WTC11 (cell line): ENCODE measurements around the gene SCUBE1. TPM values are rescaled to one million over a fixed set of nuclear protein-coding genes. Genes with fewer than 3 reads are reported as not detected.

Source experiments
- ATAC-seq: fragments of 200-7000 bp; cut with Tn5 transposase; 2 replicates; pipeline ENCODE4 v1.10.0; 2021; ENCODE audit warnings: mild to moderate bottlenecking, moderate library complexity
- CTCF ChIA-PET: fragments of 300-600 bp; sonication (Branson Sonifier 250); formaldehyde crosslinking; loops from one replicate; lab custom pipeline; 2021; ENCODE audit warnings: antibody characterized with exemption; lab: Charles Lee
- POLR2A ChIA-PET: fragments of 350-600 bp; sonication (Branson Sonifier 250); formaldehyde crosslinking; loops from one replicate; lab custom pipeline; 2021; ENCODE audit warnings: antibody characterized with exemption; lab: Charles Lee
- DNase-seq: peaks from one replicate; pipeline ENCODE4 v3.0.0; 2021; ENCODE audit warnings: low spot score
- H3K27ac Mint-ChIP-seq: 2 replicates; pipeline ENCODE4 v1.8.0; 2021; ENCODE audit warnings: mixed read lengths
- H3K27me3 Mint-ChIP-seq: 2 replicates; pipeline ENCODE4 v1.8.0; 2021; ENCODE audit warnings: low read depth, mild to moderate bottlenecking, moderate library complexity, mixed read lengths
- H3K36me3 Mint-ChIP-seq: 2 replicates; pipeline ENCODE4 v1.8.0; 2021; ENCODE audit warnings: mixed read lengths
- H3K4me1 Mint-ChIP-seq: 2 replicates; pipeline ENCODE4 v1.8.0; 2022; ENCODE audit warnings: mixed read lengths
- H3K4me3 Mint-ChIP-seq: 2 replicates; pipeline ENCODE4 v1.8.0; 2021; ENCODE audit warnings: mild to moderate bottlenecking, moderate library complexity, mixed read lengths
- H3K9me3 Mint-ChIP-seq: 2 replicates; pipeline ENCODE4 v1.8.0; 2021; ENCODE audit warnings: mixed read lengths
- CBFB ChIP-seq: sonication (generic); formaldehyde crosslinking; IDR thresholded peaks from 2 replicates; pipeline ENCODE4 v1.8.1; 2022; ENCODE audit warnings: mild to moderate bottlenecking, low read depth, missing genetic modification reagents
- CREB1 ChIP-seq: sonication (generic); formaldehyde crosslinking; IDR thresholded peaks from 2 replicates; pipeline ENCODE4 v1.8.0; 2023; ENCODE audit warnings: mild to moderate bottlenecking, missing genetic modification reagents
- CTCF ChIP-seq: fragments of 200-600 bp; IDR thresholded peaks from 2 replicates; pipeline ENCODE4 v1.8.0; 2022; ENCODE audit warnings: antibody characterized with exemption
- ESRRA ChIP-seq: sonication (generic); formaldehyde crosslinking; IDR thresholded peaks from 2 replicates; pipeline ENCODE4 v1.8.1; 2022; ENCODE audit warnings: mild to moderate bottlenecking, missing genetic modification reagents, borderline replicate concordance
- FOXK1 ChIP-seq: sonication (generic); formaldehyde crosslinking; IDR thresholded peaks from 2 replicates; pipeline ENCODE4 v1.8.0; 2022; ENCODE audit warnings: mild to moderate bottlenecking, moderate library complexity, missing genetic modification reagents
- IRF1 ChIP-seq: sonication (generic); formaldehyde crosslinking; IDR thresholded peaks from 2 replicates; pipeline ENCODE4 v1.8.0; 2023; ENCODE audit warnings: missing genetic modification reagents
- IRF2 ChIP-seq: sonication (generic); formaldehyde crosslinking; IDR thresholded peaks from 2 replicates; pipeline ENCODE4 v1.8.0; 2022; ENCODE audit warnings: low read depth, missing genetic modification reagents, borderline replicate concordance
- JUN ChIP-seq: sonication (generic); formaldehyde crosslinking; IDR thresholded peaks from 2 replicates; pipeline ENCODE4 v1.8.0; 2023; ENCODE audit warnings: mild to moderate bottlenecking, missing genetic modification reagents
- MYBL2 ChIP-seq: sonication (generic); formaldehyde crosslinking; IDR thresholded peaks from 2 replicates; pipeline ENCODE4 v1.8.1; 2023; ENCODE audit warnings: mild to moderate bottlenecking, moderate library complexity, missing genetic modification reagents
- NR1H2 ChIP-seq: sonication (generic); formaldehyde crosslinking; IDR thresholded peaks from 2 replicates; pipeline ENCODE4 v1.9.0; 2021; ENCODE audit warnings: mild to moderate bottlenecking, moderate library complexity, missing genetic modification reagents
- NR3C1 ChIP-seq: sonication (generic); formaldehyde crosslinking; conservative IDR thresholded peaks from 2 replicates; pipeline ENCODE4 v1.8.1; 2023; ENCODE audit warnings: low read depth, mild to moderate bottlenecking, missing genetic modification reagents
- SOX15 ChIP-seq: fragments of 250-450 bp; sonication (Bioruptor Pico); IDR thresholded peaks from 2 replicates; pipeline ENCODE4 v1.9.0; 2021; ENCODE audit warnings: mild to moderate bottlenecking
- TCF7 ChIP-seq: sonication (generic); formaldehyde crosslinking; IDR thresholded peaks from 2 replicates; pipeline ENCODE4 v1.8.0; 2022; ENCODE audit warnings: mild to moderate bottlenecking, low read depth, missing genetic modification reagents, moderate library complexity
- TEAD1 ChIP-seq: sonication (generic); formaldehyde crosslinking; IDR thresholded peaks from 2 replicates; pipeline ENCODE4 v1.8.0; 2022; ENCODE audit warnings: mild to moderate bottlenecking, missing genetic modification reagents
- TEAD4 ChIP-seq: sonication (generic); formaldehyde crosslinking; IDR thresholded peaks from 2 replicates; pipeline ENCODE4 v1.8.0; 2022; ENCODE audit warnings: mild to moderate bottlenecking, missing genetic modification reagents
- USF1 ChIP-seq: sonication (generic); formaldehyde crosslinking; IDR thresholded peaks from 2 replicates; pipeline ENCODE4 v1.8.0; 2022; ENCODE audit warnings: mild to moderate bottlenecking, missing genetic modification reagents
- ZNF138 ChIP-seq: sonication (generic); formaldehyde crosslinking; conservative IDR thresholded peaks from 2 replicates; pipeline ENCODE4 v1.8.1; 2022; ENCODE audit warnings: mild to moderate bottlenecking, moderate library complexity, missing genetic modification reagents
- ZNF232 ChIP-seq: sonication (generic); formaldehyde crosslinking; IDR thresholded peaks from 2 replicates; pipeline ENCODE4 v1.8.0; 2022; ENCODE audit warnings: mild to moderate bottlenecking, missing genetic modification reagents
- ZNF263 ChIP-seq: sonication (generic); formaldehyde crosslinking; IDR thresholded peaks from 2 replicates; pipeline ENCODE4 v1.8.1; 2022; ENCODE audit warnings: low read depth, mild to moderate bottlenecking, moderate library complexity, missing genetic modification reagents
- total RNA-seq: library from RNA; stranded (reverse); gene quantifications from 3 replicates; pipeline ENCODE4 v1.2.3, GENCODE V29; 2021
- TF ChIP-seq, protein P1 (sequence below): sonication (generic); formaldehyde crosslinking; IDR thresholded peaks from 2 replicates; pipeline ENCODE4 v1.8.1; 2023; ENCODE audit warnings: mild to moderate bottlenecking, missing genetic modification reagents, borderline replicate concordance
- TF ChIP-seq, protein P2 (sequence below): sonication (generic); formaldehyde crosslinking; IDR thresholded peaks from 2 replicates; pipeline ENCODE4 v1.8.1; 2023; ENCODE audit warnings: mild to moderate bottlenecking, moderate library complexity, missing genetic modification reagents
- TF ChIP-seq, protein P3 (sequence below): sonication (generic); formaldehyde crosslinking; IDR thresholded peaks from 2 replicates; pipeline ENCODE4 v1.8.1; 2022; ENCODE audit warnings: missing genetic modification reagents, borderline replicate concordance

The SCUBE1 gene
- total RNA-seq, 1 experiment from 2014 or later, result 6.9 TPM

- H3K4me1 Mint-ChIP-seq, result peaks cover 24% of the 10 kb centered on the region
- ChIA-PET CTCF (interaction anchor here (0.6 to 15.6 kb wide), 47 partner anchors 9 to 723 kb away, joined by 3 to 486 read pairs (median 5); partner anchors contain the start of genes SCUBE1 and TTLL12), POLR2A (interaction anchor here (1.0 kb wide), 1 partner anchor 15 kb away, joined by 3 read pairs; no protein-coding TSS in a partner anchor)
- ATAC-seq (peak; percentile 80), DNase-seq (peak; percentile 76)
- TF ChIP-seq, protein P1, sequence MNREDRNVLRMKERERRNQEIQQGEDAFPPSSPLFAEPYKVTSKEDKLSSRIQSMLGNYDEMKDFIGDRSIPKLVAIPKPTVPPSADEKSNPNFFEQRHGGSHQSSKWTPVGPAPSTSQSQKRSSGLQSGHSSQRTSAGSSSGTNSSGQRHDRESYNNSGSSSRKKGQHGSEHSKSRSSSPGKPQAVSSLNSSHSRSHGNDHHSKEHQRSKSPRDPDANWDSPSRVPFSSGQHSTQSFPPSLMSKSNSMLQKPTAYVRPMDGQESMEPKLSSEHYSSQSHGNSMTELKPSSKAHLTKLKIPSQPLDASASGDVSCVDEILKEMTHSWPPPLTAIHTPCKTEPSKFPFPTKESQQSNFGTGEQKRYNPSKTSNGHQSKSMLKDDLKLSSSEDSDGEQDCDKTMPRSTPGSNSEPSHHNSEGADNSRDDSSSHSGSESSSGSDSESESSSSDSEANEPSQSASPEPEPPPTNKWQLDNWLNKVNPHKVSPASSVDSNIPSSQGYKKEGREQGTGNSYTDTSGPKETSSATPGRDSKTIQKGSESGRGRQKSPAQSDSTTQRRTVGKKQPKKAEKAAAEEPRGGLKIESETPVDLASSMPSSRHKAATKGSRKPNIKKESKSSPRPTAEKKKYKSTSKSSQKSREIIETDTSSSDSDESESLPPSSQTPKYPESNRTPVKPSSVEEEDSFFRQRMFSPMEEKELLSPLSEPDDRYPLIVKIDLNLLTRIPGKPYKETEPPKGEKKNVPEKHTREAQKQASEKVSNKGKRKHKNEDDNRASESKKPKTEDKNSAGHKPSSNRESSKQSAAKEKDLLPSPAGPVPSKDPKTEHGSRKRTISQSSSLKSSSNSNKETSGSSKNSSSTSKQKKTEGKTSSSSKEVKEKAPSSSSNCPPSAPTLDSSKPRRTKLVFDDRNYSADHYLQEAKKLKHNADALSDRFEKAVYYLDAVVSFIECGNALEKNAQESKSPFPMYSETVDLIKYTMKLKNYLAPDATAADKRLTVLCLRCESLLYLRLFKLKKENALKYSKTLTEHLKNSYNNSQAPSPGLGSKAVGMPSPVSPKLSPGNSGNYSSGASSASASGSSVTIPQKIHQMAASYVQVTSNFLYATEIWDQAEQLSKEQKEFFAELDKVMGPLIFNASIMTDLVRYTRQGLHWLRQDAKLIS (CRISPR knock-in tag), result no peak
- no peak for TF ChIP-seq TEAD1
- no peak for TF ChIP-seq ZNF138
- no peak for TF ChIP-seq JUN
- TF ChIP-seq NR3C1 (CRISPR knock-in tag), result no peak
- TF ChIP-seq, protein P2, sequence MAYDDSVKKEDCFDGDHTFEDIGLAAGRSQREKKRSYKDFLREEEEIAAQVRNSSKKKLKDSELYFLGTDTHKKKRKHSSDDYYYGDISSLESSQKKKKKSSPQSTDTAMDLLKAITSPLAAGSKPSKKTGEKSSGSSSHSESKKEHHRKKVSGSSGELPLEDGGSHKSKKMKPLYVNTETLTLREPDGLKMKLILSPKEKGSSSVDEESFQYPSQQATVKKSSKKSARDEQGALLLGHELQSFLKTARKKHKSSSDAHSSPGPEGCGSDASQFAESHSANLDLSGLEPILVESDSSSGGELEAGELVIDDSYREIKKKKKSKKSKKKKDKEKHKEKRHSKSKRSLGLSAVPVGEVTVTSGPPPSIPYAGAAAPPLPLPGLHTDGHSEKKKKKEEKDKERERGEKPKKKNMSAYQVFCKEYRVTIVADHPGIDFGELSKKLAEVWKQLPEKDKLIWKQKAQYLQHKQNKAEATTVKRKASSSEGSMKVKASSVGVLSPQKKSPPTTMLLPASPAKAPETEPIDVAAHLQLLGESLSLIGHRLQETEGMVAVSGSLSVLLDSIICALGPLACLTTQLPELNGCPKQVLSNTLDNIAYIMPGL, result no peak
- no peak for TF ChIP-seq FOXK1 (CRISPR knock-in tag)
- TF ChIP-seq ZNF232, result no peak
- no peaks in the 10 kb centered on the region for H3K27me3 Mint-ChIP-seq
- H3K4me3 Mint-ChIP-seq, result no peak overlapping the region
- no peaks in the 10 kb centered on the region for H3K36me3 Mint-ChIP-seq
- no peak overlapping the region for H3K27ac Mint-ChIP-seq
- no peaks in the 10 kb centered on the region for H3K9me3 Mint-ChIP-seq
Measured at GRCh38 chr22:43270314-43270908, 72.8 kb downstream of the SCUBE1 start.

DNA sequence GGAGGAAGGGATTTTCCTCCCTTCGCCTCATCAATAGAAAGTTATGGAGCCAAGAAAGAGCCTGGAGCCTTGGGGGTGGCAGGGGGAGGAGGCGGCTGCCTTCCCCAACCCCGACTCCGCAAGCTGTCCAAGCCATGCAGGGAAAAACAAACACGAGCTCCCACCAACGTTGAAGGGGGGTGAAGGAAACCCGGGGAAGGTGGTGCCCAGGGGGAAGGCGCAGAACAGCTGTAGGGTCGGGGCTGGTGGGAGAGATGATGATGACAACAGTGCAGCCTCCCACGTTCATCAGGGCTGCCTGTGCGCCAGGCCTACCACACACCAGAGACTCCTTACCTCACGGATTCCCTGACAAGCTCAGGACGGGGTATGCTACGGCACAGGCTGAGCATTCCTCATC is 73.5 kb downstream of the SCUBE1 start:
- Mint-ChIP-seq H3K9me3 (no peaks in the 10 kb centered on the region), H3K36me3 (no peaks in the 10 kb centered on the region), H3K27ac (no peak overlapping the region), H3K4me1 (peaks cover 16% of the 10 kb centered on the region), H3K27me3 (no peaks in the 10 kb centered on the region), H3K4me3 (no peak overlapping the region)
- no peak for ATAC-seq
- DNase-seq, result no peak
- ChIA-PET CTCF (interaction anchor here (0.7 to 15.6 kb wide), 44 partner anchors 9 to 724 kb away, joined by 3 to 486 read pairs (median 5); partner anchors contain the start of genes SCUBE1 and TTLL12), POLR2A (interaction anchor here (1.0 kb wide), 1 partner anchor 16 kb away, joined by 3 read pairs; no protein-coding TSS in a partner anchor)
- TF ChIP-seq NR1H2 (CRISPR knock-in tag) (no peak), USF1 (CRISPR knock-in tag) (no peak), CREB1 (CRISPR knock-in tag) (no peak), IRF1 (CRISPR knock-in tag) (no peak), TEAD4 (CRISPR knock-in tag) (no peak), IRF2 (CRISPR knock-in tag) (no peak), ZNF263 (no peak), ESRRA (no peak), MYBL2 (CRISPR knock-in tag) (no peak), CTCF (no peak), TCF7 (CRISPR knock-in tag) (no peak), SOX15 (no peak), CBFB (CRISPR knock-in tag) (no peak)
- TF ChIP-seq, protein P3, sequence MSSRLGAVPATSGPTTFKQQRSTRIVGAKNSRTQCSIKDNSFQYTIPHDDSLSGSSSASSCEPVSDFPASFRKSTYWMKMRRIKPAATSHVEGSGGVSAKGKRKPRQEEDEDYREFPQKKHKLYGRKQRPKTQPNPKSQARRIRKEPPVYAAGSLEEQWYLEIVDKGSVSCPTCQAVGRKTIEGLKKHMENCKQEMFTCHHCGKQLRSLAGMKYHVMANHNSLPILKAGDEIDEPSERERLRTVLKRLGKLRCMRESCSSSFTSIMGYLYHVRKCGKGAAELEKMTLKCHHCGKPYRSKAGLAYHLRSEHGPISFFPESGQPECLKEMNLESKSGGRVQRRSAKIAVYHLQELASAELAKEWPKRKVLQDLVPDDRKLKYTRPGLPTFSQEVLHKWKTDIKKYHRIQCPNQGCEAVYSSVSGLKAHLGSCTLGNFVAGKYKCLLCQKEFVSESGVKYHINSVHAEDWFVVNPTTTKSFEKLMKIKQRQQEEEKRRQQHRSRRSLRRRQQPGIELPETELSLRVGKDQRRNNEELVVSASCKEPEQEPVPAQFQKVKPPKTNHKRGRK (CRISPR knock-in tag), result no peak
- TF ChIP-seq, all 79 proteins: peak for 0
